GM21390 (cell line): ENCODE measurements around the gene C4B.

Source experiments
- ATAC-seq: cut with Tn5 transposase; IDR thresholded peaks from one replicate; pipeline ENCODE4 v1.9.1; 2021; ENCODE audit not compliant: unreplicated experiment

Gene C4B

DNA sequence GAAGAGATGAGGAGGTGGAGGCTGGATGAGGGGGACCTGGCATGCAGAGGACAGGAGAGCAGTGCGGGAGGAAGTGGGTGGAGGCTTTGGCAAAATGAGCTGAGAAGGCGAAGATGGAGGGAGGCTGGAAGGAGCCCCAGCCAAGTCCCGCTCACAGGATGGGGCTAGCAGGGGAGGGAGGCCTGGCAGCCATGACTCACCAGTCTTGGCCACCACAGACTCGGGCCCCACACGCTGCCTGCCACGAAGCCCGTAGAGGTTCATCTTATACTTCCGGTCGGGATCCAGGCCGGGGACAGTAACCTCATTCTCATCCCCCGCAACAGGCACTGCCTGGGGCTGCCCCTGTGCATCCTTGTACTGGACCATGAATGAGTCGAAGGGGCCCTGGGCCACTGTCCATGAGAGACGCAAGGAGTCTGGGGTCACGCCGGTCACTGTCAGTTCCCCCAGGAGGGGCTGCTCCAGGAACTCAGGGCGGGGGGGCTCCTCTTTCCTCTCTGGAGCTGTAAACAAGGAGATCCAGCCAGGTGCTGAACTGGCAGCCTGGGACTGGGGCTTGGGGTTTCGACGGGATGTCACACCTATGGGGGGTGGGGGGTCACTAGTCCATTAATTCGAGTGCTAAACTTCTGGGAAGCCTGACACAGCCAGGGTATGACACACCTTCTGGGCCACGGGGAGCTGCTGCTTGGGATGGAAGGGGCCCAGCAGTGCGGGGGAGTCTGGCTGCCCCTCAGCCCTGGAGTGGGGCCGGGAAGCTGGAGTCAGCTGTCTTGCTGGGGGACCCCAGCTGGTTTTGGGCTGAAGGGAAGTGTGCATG, 66.8 kb downstream of the C4B start:
- no peak for ATAC-seq

DNA sequence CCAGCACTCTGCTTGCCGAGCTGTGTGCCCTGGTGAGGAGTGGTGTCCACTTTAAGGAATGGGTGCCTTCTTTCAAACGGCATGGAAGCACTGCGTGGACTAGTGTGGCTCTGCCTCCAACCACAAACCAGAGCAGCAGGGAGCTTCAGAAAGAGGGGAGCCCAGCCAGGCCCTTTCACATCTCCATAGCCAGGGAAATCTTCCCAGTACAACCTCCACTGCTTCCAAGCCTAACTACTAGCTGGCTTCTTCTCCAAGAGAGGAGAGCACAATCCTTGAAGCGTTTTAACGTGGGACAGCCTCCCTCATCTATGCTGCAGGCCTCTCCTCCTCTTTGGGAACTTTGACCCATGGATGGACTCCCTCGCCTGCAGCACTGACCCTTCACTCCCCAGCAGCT, 67.9 kb downstream of the C4B start:
- no peak for ATAC-seq

DNA sequence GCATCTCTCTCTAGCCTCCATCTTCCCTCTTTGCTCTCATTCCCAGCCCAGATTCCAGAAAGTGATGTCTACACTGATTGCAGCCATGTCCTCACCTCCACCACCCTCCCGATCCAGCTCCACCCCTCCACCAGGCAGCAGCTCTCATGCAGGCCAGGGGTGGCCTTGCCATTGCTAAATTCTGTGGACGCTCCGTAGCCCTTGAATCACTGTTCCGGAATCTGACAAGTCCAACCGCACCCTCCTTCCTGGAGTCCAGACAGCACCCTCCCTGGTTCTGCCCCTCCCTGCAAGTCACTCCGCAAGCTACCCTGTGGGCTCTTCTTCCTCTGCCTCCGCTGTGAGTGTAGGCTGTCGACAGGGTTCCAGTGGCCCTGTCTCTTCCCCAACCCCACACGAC, 68.3 kb downstream of the C4B start:
- ATAC-seq, result no peak

DNA sequence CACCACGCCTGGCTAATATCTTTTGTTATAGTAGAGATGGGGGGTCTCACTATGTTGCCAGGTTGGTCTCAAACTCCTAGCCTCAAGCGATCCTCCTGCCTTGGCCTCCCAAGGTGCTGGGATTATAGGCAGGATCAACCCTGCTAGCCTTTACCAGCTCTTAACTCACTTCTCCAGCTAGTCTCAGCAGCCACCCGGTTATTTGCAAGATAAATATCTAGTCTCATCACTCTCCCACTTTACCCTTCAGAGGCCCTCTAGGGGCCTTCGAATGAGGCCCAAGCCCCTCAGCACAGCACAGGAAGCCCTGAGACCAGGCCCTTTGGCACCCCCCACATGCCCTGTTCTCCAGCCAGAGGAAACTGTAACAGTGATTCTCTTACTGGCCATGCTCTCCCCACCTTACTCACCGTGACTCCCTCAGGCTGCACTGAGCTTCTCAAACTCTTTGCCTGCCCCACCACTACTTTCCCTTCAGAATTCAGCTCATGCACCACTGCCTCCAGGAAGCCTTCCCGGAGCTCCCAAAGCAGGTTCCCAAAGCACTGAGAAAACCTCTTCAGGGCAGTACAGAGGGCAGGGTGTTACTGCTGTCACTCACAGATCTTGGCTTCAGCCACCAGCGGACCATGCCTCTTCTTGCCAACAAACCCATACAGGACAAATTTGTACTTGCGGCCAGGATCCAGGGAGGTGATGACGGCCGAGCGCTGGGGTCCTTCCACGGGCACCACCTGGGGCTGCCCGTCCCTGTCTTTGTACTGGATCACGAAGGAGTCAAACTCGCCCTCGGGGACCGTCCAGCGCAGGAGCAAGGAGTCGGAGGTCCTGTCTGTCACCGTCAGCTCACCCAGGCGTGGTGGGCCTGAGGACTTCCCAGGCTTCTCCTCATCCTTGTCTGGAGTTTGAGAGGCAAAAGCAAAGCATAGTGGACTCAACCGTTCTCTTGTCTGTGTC, 69.5 kb downstream of the C4B start:
- ATAC-seq, result no peak

DNA sequence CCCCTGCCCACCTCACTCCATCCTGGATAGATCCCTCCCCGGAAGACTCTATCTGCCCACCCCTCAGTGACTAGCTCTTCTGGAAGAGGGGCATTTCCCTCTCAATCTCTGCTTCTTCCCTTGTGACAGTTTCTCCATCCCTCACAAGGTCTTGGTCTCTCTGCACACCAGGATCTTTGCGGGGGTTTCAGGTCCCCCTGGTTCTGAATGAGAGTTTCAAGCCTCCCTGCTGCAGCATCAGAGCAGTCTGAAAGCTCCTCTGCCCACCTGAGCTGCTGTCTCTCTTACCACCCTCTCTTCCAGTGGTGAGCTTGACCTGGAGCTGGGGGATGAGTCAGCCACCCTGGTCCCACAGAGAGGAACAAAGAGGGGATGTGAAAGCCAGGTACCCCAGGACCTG, 70.2 kb downstream of the C4B start:
- ATAC-seq, result no peak
